GM19467 (cell line): Measurements from ENCODE around the gene TBX19.
"Not testable (repeated sequence)": the region's sequence is repeated elsewhere in the genome, so short reads cannot be mapped to it uniquely, and the experiment has no call there.

Experiments used
- ATAC-seq: cut with Tn5 transposase; IDR thresholded peaks from one replicate; pipeline ENCODE4 v1.9.1; 2021; ENCODE audit warnings: mild to moderate bottlenecking, moderate library complexity; ENCODE audit not compliant: unreplicated experiment

Gene TBX19

DNA sequence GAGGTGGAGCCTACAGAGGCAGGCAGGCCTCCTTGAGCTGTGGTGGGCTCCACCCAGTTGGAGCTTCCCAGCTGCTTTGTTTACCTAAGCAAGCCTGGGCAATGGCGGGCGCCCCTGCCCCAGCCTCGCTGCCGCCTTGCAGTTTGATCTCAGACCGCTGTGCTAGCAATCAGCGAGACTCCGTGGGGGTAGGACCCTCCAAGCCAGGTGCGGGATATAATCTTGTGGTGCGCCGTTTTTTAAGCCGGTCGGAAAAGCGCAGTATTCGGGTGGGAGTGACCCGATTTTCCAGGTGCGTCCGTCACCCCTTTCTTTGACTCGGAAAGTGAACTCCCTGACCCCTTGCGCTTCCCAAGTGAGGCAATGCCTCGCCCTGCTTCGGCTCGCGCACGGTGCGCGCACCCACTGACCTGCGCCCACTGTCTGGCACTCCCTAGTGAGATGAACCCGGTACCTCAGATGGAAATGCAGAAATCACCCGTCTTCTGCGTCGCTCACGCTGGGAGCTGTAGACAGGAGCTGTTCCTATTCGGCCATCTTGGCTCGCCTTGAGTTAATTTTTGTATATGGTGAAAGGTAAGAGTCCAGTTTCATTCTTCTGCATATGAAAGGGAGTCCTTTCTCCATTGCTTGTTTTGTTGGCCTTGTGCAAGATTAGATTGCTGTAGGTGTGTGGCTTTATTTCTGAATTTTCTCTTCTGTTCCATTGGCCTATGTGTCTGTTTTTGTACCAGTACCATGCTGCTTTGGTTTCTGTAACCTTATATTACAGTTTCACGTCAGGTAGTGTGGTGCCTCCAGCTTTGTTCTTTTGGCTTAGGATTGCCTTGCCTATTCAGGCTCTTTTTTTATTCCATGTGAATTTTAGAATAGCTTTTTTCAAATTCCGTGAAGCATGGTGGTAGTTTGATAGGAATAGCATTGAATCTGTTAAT lies 73.9 kb downstream of the TBX19 start:
- not testable (repeated sequence) for ATAC-seq

DNA sequence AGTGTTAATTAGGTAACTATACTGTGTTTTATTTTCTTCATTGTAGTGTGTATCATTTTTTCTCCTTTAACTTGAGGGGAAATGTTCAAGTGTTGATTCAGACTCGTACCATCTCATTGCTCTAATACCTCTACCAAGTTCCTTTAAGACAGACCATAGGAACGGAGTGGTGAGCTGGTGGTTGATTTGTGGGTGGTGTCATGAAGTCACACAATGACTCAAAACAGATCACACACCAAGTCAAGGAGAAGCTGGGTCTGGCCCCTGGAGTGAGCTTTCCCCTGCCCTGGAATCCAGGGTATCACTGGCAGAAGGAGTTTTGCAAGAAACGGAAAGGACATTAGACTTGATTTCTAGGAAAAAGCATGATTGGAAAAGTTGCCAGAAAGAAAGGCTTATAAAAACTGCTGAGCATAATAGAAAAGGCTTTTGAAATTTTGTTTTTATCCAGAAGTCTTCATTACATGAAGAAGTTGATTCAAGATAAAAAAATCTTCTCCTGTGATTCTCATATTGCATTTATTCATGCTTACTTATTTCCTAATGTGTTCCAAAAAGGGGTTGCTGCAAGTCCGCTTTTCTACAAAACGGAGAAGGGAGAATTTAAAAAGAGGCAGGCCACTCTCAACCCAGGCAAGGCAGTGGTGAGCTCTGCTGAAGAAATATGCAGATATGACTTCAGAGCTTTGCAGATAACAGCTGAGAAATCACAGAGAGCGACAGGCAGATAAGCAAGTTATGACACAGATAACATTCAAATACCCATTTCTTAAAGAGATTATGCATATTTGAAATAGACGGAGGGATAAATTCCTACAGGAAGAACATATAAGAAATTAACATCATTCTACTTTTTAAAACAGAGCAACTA lies 79.7 kb downstream of the TBX19 start:
- no peak for ATAC-seq

- ATAC-seq: no peak
These were observed 80.6 kb downstream of the TBX19 start for GRCh38 chr1:168361252-168361651.

DNA sequence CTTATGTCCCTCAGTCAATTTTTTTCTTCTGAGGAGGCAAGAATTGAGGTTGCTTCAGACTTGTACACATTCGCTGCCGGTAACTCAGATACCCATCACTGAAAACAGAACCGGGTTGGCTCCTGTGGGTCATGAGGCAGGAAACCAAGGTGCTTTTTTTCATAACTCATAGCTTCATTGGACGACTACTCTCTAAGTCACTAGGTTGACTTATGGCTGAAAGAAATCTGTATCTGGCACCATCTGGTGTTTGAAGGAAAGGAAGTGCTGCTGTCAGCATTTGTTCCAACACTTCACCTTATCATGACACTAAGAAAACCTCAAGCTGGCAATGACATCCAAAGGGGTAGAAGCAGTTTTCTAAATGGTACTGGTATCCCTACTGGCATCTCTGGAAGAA lies 82.3 kb downstream of the TBX19 start:
- ATAC-seq: no peak
